Measurements from ENCODE around the gene FAM184B. TPM values are rescaled to one million over a fixed set of nuclear protein-coding genes. Genes with fewer than 3 reads are reported as not detected.

Gene FAM184B
- total and polyA plus RNA-seq, 2 experiments from 2014 or later = 0.11 to 0.49 TPM

DNA sequence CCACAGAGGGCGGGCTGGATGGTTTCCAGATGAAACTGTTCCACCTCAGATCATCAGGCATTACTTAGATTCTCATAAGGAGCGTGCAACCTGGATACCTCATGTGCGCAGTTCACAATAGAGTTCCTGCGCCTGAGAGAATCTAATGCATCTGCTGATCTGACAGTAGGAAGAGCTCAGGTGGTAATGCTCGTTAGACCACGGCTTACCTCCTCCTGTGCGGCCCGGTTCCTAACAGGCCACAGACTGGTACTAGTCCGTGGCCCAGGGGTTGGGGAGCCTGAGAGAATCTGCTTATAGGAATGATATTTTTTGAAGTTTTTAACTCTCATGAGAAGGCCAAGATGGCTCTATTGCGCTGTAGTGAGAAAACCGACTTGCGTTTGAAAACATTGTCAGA, 34.7 kb upstream of the FAM184B start:
- Histone ChIP-seq H3K9me2 (ENCODE audit: insufficient read depth) (no peaks in the 10 kb centered on the region), H3K27me3 (ENCODE audit: insufficient read depth) (no peaks in the 10 kb centered on the region), H3K79me2 (replicated peaks; ENCODE audit: insufficient read depth) (peaks cover 72% of the 10 kb centered on the region), H3F3A (replicated peaks; ENCODE audit: low read depth) (no peaks in the 10 kb centered on the region), H3K4me3 (no peak overlapping the region), H2AFZ (no peak overlapping the region), H3K27ac (ENCODE audit: low read depth) (no peak overlapping the region), H3K4me1 (ENCODE audit: insufficient read depth) (peaks cover 6% of the 10 kb centered on the region; the same call in 1 of the 2 replicates), H3K36me3 (ENCODE audit: insufficient read depth) (peaks cover 19% of the 10 kb centered on the region; the same call in 1 of the 2 replicates), H3K4me2 (no peak overlapping the region), H4K20me1 (replicated peaks; ENCODE audit: insufficient read depth) (no peaks in the 10 kb centered on the region; the same call in none of the 2 replicates)
- Mint-ChIP-seq H3K27ac (no peak overlapping the region), H3K4me3 (no peak overlapping the region), H3K27me3 (ENCODE audit: insufficient read depth, low read depth, poor library complexity) (no peaks in the 10 kb centered on the region), H3K9me3 (no peaks in the 10 kb centered on the region), H3K4me1 (peaks cover 10% of the 10 kb centered on the region), H3K36me3 (ENCODE audit: low read depth) (peaks cover 54% of the 10 kb centered on the region)
- no peak for ATAC-seq
- no peak for TF ChIP-seq EZH2 (IDR thresholded peaks at IDR 0.05; ENCODE audit: low read depth, unreplicated experiment)
- TF ChIP-seq STAT1 (IDR thresholded peaks at IDR 0.05; ENCODE audit: unreplicated experiment) = no peak
- TF ChIP-seq ZNF114 (CRISPR knock-in tag; IDR thresholded peaks at IDR 0.05) = no peak
- no peak for DNase-seq (ENCODE audit: low spot score)

DNA sequence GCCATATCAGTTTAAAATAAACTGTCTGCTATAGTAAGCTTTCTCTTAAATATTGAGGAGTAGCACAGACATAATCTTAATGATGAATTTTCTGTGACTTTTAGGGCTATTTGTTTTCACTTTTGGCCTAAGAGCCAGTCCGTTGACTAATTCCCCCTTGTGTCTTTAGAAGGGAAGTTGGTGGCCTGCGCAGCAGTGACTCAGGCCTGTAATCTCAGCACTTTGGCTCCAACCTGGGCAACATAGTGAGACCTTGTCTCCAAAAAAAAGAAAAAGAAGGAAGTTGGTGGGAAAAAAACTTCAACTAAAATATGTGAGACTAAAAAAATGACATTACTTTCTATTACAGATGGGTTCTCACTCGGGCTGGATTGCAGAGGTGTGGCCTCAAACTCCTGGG, 32.7 kb upstream of the FAM184B start:
- Mint-ChIP-seq H3K27ac (no peak overlapping the region; the same call in 1 of the 2 replicates), H3K4me1 (peaks cover 10% of the 10 kb centered on the region), H3K36me3 (ENCODE audit: low read depth) (peaks cover 49% of the 10 kb centered on the region), H3K4me3 (no peak overlapping the region), H3K27me3 (ENCODE audit: insufficient read depth, low read depth, poor library complexity) (no peaks in the 10 kb centered on the region), H3K9me3 (no peaks in the 10 kb centered on the region)
- ATAC-seq = no peak
- no peak overlapping the region for H3K27ac ChIP-seq (ENCODE audit: low read depth)
- no peak overlapping the region for H3K4me3 ChIP-seq
- no peaks in the 10 kb centered on the region for H3K9me2 ChIP-seq (ENCODE audit: insufficient read depth)
- H2AFZ ChIP-seq = no peak overlapping the region
- no peaks in the 10 kb centered on the region for H3K27me3 ChIP-seq (ENCODE audit: insufficient read depth)
- no peak overlapping the region for H3K4me2 ChIP-seq
- no peaks in the 10 kb centered on the region for H3F3A ChIP-seq (replicated peaks; ENCODE audit: low read depth)
- H4K20me1 ChIP-seq (replicated peaks; ENCODE audit: insufficient read depth) = peaks cover 8% of the 10 kb centered on the region
- DNase-seq (ENCODE audit: low spot score) = no peak
- H3K36me3 ChIP-seq (ENCODE audit: insufficient read depth) = peaks cover 19% of the 10 kb centered on the region; the same call in 1 of the 2 replicates
- H3K79me2 ChIP-seq (replicated peaks; ENCODE audit: insufficient read depth) = peaks cover 83% of the 10 kb centered on the region
- peaks cover 8% of the 10 kb centered on the region; the same call in 1 of the 2 replicates for H3K4me1 ChIP-seq (ENCODE audit: insufficient read depth)
- no peak for TF ChIP-seq NANOG (IDR thresholded peaks at IDR 0.05; ENCODE audit: borderline replicate concordance)
- no peak for TF ChIP-seq EZH2 (IDR thresholded peaks at IDR 0.05; ENCODE audit: low read depth, unreplicated experiment)
- TF ChIP-seq, protein P1, sequence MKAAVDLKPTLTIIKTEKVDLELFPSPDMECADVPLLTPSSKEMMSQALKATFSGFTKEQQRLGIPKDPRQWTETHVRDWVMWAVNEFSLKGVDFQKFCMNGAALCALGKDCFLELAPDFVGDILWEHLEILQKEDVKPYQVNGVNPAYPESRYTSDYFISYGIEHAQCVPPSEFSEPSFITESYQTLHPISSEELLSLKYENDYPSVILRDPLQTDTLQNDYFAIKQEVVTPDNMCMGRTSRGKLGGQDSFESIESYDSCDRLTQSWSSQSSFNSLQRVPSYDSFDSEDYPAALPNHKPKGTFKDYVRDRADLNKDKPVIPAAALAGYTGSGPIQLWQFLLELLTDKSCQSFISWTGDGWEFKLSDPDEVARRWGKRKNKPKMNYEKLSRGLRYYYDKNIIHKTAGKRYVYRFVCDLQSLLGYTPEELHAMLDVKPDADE (IDR thresholded peaks at IDR 0.05) = no peak
- TF ChIP-seq JUNB (IDR thresholded peaks at IDR 0.05; ENCODE audit: unreplicated experiment) = no peak
- TF ChIP-seq, protein P2, sequence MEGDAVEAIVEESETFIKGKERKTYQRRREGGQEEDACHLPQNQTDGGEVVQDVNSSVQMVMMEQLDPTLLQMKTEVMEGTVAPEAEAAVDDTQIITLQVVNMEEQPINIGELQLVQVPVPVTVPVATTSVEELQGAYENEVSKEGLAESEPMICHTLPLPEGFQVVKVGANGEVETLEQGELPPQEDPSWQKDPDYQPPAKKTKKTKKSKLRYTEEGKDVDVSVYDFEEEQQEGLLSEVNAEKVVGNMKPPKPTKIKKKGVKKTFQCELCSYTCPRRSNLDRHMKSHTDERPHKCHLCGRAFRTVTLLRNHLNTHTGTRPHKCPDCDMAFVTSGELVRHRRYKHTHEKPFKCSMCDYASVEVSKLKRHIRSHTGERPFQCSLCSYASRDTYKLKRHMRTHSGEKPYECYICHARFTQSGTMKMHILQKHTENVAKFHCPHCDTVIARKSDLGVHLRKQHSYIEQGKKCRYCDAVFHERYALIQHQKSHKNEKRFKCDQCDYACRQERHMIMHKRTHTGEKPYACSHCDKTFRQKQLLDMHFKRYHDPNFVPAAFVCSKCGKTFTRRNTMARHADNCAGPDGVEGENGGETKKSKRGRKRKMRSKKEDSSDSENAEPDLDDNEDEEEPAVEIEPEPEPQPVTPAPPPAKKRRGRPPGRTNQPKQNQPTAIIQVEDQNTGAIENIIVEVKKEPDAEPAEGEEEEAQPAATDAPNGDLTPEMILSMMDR (conservative IDR thresholded peaks at IDR 0.05; ENCODE audit: low read depth in 2 of 2) = no peak
- no peak for TF ChIP-seq STAT1 (IDR thresholded peaks at IDR 0.05; ENCODE audit: unreplicated experiment)
- TF ChIP-seq POLR2AphosphoS5 (IDR thresholded peaks at IDR 0.05; ENCODE audit: low read depth) = no peak
- TF ChIP-seq ZNF331 (CRISPR knock-in tag; IDR thresholded peaks at IDR 0.05; ENCODE audit: low read depth) = no peak
- TF ChIP-seq CREB1 (CRISPR knock-in tag; IDR thresholded peaks at IDR 0.05; ENCODE audit: low read depth) = no peak
- TF ChIP-seq ZNF114 (CRISPR knock-in tag; IDR thresholded peaks at IDR 0.05) = no peak
- TF ChIP-seq, protein P3, sequence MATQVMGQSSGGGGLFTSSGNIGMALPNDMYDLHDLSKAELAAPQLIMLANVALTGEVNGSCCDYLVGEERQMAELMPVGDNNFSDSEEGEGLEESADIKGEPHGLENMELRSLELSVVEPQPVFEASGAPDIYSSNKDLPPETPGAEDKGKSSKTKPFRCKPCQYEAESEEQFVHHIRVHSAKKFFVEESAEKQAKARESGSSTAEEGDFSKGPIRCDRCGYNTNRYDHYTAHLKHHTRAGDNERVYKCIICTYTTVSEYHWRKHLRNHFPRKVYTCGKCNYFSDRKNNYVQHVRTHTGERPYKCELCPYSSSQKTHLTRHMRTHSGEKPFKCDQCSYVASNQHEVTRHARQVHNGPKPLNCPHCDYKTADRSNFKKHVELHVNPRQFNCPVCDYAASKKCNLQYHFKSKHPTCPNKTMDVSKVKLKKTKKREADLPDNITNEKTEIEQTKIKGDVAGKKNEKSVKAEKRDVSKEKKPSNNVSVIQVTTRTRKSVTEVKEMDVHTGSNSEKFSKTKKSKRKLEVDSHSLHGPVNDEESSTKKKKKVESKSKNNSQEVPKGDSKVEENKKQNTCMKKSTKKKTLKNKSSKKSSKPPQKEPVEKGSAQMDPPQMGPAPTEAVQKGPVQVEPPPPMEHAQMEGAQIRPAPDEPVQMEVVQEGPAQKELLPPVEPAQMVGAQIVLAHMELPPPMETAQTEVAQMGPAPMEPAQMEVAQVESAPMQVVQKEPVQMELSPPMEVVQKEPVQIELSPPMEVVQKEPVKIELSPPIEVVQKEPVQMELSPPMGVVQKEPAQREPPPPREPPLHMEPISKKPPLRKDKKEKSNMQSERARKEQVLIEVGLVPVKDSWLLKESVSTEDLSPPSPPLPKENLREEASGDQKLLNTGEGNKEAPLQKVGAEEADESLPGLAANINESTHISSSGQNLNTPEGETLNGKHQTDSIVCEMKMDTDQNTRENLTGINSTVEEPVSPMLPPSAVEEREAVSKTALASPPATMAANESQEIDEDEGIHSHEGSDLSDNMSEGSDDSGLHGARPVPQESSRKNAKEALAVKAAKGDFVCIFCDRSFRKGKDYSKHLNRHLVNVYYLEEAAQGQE (IDR thresholded peaks at IDR 0.05; ENCODE audit: unreplicated experiment) = no peak

All from GM23338 (cell line).